ENCODE results near the gene ZFP42.

DNA sequence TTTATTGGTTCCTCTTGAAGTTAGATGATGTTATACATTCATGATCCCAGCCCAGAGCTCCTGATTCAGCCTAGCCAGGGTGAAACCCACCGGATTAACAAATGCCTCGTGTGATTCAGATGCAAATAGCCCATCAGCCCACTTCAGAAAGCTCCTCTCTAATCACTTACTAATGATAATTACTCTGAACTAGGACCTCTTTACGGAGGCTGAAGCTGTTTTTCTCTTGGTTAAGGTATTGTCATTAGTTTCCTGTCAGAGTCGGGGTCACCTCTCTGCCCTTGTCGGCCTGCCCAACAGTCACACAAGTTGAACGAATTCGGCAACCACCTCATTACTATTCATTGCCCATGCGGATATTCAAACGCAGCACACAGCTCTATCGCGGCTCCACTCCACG is 36.6 kb downstream of the ZFP42 start:
- TF ChIP-seq, protein P1, sequence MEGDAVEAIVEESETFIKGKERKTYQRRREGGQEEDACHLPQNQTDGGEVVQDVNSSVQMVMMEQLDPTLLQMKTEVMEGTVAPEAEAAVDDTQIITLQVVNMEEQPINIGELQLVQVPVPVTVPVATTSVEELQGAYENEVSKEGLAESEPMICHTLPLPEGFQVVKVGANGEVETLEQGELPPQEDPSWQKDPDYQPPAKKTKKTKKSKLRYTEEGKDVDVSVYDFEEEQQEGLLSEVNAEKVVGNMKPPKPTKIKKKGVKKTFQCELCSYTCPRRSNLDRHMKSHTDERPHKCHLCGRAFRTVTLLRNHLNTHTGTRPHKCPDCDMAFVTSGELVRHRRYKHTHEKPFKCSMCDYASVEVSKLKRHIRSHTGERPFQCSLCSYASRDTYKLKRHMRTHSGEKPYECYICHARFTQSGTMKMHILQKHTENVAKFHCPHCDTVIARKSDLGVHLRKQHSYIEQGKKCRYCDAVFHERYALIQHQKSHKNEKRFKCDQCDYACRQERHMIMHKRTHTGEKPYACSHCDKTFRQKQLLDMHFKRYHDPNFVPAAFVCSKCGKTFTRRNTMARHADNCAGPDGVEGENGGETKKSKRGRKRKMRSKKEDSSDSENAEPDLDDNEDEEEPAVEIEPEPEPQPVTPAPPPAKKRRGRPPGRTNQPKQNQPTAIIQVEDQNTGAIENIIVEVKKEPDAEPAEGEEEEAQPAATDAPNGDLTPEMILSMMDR (IDR thresholded peaks at IDR 0.05), result no peak
- TF ChIP-seq TCF7L2 (IDR thresholded peaks at IDR 0.05; ENCODE audit: low read depth, low read length) (no peak), POLR2AphosphoS5 (IDR thresholded peaks at IDR 0.05; ENCODE audit: low read depth, low read length) (no peak)

Data from Panc1 (cell line).